Activated T-helper 2 cell treated with anti-CD3 and anti-CD28 coated beads, Interferon-gamma antibody, Interleukin-2, Interleukin-4, amounts not matched to agents 10 μg/mL and 5 μg/mL and 100 μg/mL, durations not matched to agents 14 hours and 24 hours and 36 hours (primary cell): ENCODE measurements around the gene HIVEP3. TPM values are rescaled to one million over a fixed set of nuclear protein-coding genes. Genes with fewer than 3 reads are reported as not detected.
A peak's percentile ranks its signal among the peaks of the same experiment; 100 is the strongest.

Experiments
- DNase-seq: peaks from one replicate; pipeline ENCODE4 v3.0.0; 2021; ENCODE audit warnings: low spot score
- H3K27ac Mint-ChIP-seq: one replicate; pipeline ENCODE4 v1.8.0; 2021; ENCODE audit warnings: mixed read lengths
- H3K27me3 Mint-ChIP-seq: one replicate; pipeline ENCODE4 v1.8.0; 2021; ENCODE audit warnings: low read depth, mixed read lengths
- H3K36me3 Mint-ChIP-seq: one replicate; pipeline ENCODE4 v1.8.0; 2021; ENCODE audit warnings: low read depth, mixed read lengths
- H3K4me1 Mint-ChIP-seq: one replicate; pipeline ENCODE4 v1.8.0; 2021; ENCODE audit warnings: low read depth, mixed read lengths
- H3K4me3 Mint-ChIP-seq: one replicate; pipeline ENCODE4 v1.8.0; 2021; ENCODE audit warnings: low read depth, mild to moderate bottlenecking, moderate library complexity, mixed read lengths
- H3K9me3 Mint-ChIP-seq: one replicate; pipeline ENCODE4 v1.8.0; 2021; ENCODE audit warnings: mixed read lengths
- intact Hi-C: fragments of 100-400 bp; cut with micrococcal nuclease; formaldehyde crosslinking; loops from one replicate; pipeline ENCODE4 v1.15.1; 2023
- total RNA-seq: library from RNA; stranded (reverse); gene quantifications from 2 replicates; pipeline ENCODE4 v1.2.3, GENCODE V29; 2022

HIVEP3 gene
- total RNA-seq, 1 donor from 2014 or later: 33.7 TPM

DNA sequence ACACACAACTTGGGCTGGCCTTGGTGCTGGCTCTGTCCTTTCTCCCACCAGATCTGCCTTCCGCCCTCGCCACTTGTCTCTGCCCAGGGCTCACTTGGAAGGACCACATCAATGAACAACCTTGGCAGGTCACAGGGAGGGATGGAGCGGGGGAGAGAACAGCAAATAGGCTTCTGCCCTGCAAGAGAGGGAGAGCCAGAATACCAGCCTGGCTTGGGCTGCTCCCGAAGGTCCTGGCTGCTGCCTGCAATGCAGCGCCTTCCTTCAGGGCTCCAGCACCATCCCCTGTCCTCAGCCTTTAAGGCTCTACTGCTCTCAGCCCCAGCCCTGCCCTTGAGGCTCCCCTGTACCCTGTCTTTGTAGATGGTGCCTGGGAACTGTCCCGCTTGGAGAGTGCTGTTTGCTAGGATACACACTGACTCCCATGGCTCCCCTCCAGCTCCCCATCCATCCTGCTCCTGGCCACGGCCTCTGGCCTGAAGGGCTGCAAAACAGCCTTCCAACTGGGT lies 43.8 kb downstream of the HIVEP3 start:
- H3K9me3 Mint-ChIP-seq: no peaks in the 10 kb centered on the region
- H3K27me3 Mint-ChIP-seq: peaks cover 2% of the 10 kb centered on the region
- no peak overlapping the region for H3K27ac Mint-ChIP-seq
- H3K36me3 Mint-ChIP-seq: no peaks in the 10 kb centered on the region
- no peak overlapping the region for H3K4me3 Mint-ChIP-seq
- H3K4me1 Mint-ChIP-seq: peaks cover 22% of the 10 kb centered on the region
- DNase-seq: no peak
- intact Hi-C loops: no loop called here

GRCh38 chr1:41874151-41874719 lies 44.5 kb downstream of the HIVEP3 start:
- Mint-ChIP-seq H3K4me3 (no peak overlapping the region), H3K27me3 (peaks cover 2% of the 10 kb centered on the region), H3K36me3 (no peaks in the 10 kb centered on the region), H3K27ac (no peak overlapping the region), H3K9me3 (no peaks in the 10 kb centered on the region), H3K4me1 (peaks cover 24% of the 10 kb centered on the region)
- intact Hi-C loops: no loop called here
- no peak for DNase-seq

DNA sequence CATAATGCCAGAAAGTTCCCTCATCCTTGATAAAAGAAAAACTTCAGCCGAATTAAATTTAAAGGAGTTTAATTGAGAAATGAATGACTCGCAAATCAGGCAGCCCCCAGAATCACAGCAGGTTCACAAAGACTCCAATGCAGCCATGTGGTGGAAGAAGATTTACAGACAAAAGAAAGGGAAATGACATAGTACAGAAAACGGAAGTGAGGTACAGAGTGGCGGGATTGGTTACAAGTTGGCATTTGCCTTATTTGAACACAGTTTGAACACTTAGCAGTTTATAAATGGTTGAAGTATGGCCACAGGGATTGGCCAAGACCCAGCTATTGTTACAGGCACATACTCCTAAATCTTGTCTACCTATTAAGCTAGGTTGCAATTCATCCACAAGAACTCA lies 46.6 kb downstream of the HIVEP3 start:
- H3K27ac Mint-ChIP-seq: no peak overlapping the region
- no peaks in the 10 kb centered on the region for H3K27me3 Mint-ChIP-seq
- DNase-seq: no peak
- H3K4me3 Mint-ChIP-seq: no peak overlapping the region
- intact Hi-C loops: no loop called here
- H3K4me1 Mint-ChIP-seq: peaks cover 39% of the 10 kb centered on the region
- H3K36me3 Mint-ChIP-seq: no peaks in the 10 kb centered on the region
- H3K9me3 Mint-ChIP-seq: no peaks in the 10 kb centered on the region

DNA sequence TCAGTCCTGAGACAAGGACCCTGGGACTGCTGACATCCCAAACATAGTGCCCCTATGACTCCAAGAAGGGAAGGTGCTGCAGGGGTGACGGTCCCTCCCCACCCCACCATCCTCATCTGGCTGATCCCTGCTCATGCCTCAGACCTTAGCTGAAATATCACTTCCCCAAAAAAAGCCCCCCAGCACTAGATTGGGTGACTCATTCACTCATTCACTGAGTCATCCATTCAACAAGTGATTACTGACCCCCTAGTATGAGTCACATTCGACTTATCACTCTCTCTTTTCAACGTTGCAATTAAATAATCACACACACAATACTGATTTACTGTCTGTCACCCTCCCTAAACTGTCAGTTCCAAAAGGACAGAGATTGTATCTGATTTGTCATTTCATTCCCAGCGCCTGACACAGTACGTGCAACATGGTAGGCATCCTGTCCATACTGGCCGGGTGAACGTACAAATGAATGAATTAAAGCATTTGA lies 48.6 kb downstream of the HIVEP3 start:
- intact Hi-C loops: no loop called here
- H3K36me3 Mint-ChIP-seq: no peaks in the 10 kb centered on the region
- H3K27ac Mint-ChIP-seq: no peak overlapping the region
- peaks cover 33% of the 10 kb centered on the region for H3K4me1 Mint-ChIP-seq
- no peak for DNase-seq
- H3K9me3 Mint-ChIP-seq: no peaks in the 10 kb centered on the region
- H3K4me3 Mint-ChIP-seq: no peak overlapping the region
- H3K27me3 Mint-ChIP-seq: no peaks in the 10 kb centered on the region

DNA sequence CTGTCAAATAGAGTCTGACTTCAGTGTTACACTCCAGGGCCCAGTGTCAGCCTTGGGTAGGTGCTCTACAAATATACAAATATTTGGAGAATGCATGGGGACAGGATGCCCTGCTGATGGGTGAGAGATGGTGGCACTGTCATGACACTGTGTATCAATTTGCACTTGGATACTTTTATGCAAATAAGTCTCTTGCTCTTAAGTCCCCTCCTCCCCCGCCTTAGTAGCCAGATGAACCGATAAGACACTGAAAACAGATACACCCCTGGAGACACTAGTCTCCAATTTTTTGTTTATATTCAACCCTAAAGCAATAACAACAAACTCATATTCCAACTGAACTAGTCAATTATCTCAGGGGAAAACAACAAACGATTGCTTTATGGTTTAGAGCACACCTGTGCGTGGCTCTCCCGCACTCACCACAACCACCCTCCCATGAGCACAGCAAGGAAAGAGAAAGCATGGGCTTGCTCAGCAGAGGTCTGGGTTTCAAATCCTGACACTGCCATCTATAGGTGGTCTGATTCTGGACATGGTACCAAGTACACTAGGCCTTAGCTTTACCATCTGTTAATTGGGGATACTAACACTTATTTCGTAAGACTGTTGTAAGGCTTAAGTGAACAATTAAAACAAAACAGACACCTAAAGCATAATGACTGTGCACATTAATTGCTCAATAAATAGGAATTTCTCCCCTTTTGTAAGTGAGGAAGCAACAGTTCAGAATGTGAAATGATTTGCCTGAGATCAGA lies 50.3 kb downstream of the HIVEP3 start:
- no peaks in the 10 kb centered on the region for H3K27me3 Mint-ChIP-seq
- H3K4me1 Mint-ChIP-seq: peaks cover 34% of the 10 kb centered on the region
- DNase-seq: peak; percentile 28
- H3K4me3 Mint-ChIP-seq: no peak overlapping the region
- H3K27ac Mint-ChIP-seq: peak overlapping the region; percentile 54
- H3K9me3 Mint-ChIP-seq: no peaks in the 10 kb centered on the region
- intact Hi-C loops: no loop called here
- no peaks in the 10 kb centered on the region for H3K36me3 Mint-ChIP-seq

DNA sequence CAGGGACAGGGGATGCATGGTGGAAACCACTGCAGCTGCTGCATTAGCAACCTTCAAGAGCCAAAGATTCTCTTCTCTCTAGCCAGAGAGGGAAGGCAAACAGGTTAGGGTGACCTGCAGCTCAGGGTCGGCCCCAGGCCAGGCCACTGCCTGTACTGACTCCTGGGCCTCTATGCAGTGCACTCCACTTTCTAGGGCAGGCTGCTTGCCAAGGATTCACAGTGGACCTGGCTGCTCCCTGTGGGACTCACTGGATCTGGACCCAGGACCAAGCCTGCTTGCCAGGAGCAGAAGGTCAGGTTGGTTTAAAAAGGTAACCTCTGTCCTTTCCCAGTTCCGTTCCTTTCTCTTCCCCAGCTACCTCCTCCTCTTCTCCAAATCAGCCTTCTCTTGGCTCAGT lies 52.4 kb downstream of the HIVEP3 start:
- peaks cover 56% of the 10 kb centered on the region for H3K4me1 Mint-ChIP-seq

DNA sequence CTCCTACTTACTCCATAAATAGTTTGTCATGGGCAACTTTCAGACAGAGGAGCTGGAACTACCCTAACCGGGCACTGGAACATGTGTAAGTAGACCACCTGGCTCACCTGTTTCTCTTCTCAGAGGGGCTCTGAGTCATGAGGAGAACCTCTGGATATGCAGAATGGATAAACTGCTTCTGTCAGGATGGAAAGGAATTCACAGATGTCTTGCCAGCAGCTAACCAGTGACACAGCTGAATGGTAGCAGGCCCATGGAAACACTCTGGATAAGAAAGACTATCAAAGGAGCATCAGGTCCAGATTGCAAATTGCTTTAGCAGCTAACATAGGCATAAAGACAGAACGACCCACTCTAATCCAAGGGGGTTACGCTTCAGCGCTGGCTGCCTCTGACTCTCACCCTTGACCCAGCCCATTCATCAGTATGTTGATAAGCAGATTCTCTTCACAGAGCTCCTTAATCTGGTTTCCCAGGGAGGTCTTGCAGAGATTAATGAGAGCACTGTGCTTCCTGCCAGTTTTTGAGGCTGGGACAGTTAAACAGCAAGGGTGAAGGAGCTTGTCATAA lies 54.2 kb downstream of the HIVEP3 start:
- H3K27me3 Mint-ChIP-seq: no peaks in the 10 kb centered on the region
- no peak overlapping the region for H3K4me3 Mint-ChIP-seq
- intact Hi-C loops: loop anchor here (5.0 kb wide), 1 partner anchor 192 kb away; no protein-coding TSS in a partner anchor
- H3K27ac Mint-ChIP-seq: peak overlapping the region; percentile 19
- no peaks in the 10 kb centered on the region for H3K9me3 Mint-ChIP-seq
- H3K4me1 Mint-ChIP-seq: peaks cover 54% of the 10 kb centered on the region
- no peaks in the 10 kb centered on the region for H3K36me3 Mint-ChIP-seq
- no peak for DNase-seq

More for the DNA sequence above, 52.4 kb downstream of the HIVEP3 start:
- DNase-seq: no peak
- intact Hi-C loops: no loop called here
- no peaks in the 10 kb centered on the region for H3K27me3 Mint-ChIP-seq
- no peaks in the 10 kb centered on the region for H3K9me3 Mint-ChIP-seq
- no peak overlapping the region for H3K27ac Mint-ChIP-seq
- H3K36me3 Mint-ChIP-seq: no peaks in the 10 kb centered on the region
- H3K4me3 Mint-ChIP-seq: no peak overlapping the region

DNA sequence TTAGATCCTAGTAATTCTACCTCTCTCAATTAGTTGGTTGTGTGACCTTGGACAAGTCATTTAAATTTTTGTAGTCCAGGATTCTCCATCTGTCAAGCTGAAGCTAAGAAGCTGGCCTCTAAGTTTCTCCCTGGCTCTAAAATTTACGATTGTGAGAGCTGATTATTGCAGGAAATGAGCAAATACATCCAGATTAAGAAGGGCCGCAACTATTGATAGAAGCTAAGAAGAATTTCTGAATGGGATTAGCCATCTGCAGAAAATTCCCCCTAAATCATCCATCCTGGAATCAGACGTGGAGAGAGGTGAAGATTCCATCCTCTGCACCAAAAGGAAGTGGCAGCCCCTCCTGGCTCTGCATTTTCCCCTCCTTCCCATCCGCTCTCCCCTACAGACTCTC lies 55.0 kb downstream of the HIVEP3 start:
- H3K4me1 Mint-ChIP-seq: peaks cover 48% of the 10 kb centered on the region
- H3K27ac Mint-ChIP-seq: no peak overlapping the region
- no peaks in the 10 kb centered on the region for H3K36me3 Mint-ChIP-seq
- H3K27me3 Mint-ChIP-seq: no peaks in the 10 kb centered on the region
- no peaks in the 10 kb centered on the region for H3K9me3 Mint-ChIP-seq
- no peak for DNase-seq
- intact Hi-C loops: loop anchor here (2.0 to 5.0 kb wide), 7 partner anchors 35 to 289 kb away; no protein-coding TSS in a partner anchor
- no peak overlapping the region for H3K4me3 Mint-ChIP-seq

- intact Hi-C loops: loop anchor here (1.0 to 5.0 kb wide), 9 partner anchors 36 to 288 kb away; no protein-coding TSS in a partner anchor
- H3K4me3 Mint-ChIP-seq: no peak overlapping the region
- DNase-seq: peak; percentile 43
- H3K27me3 Mint-ChIP-seq: no peaks in the 10 kb centered on the region
- peak overlapping the region; percentile 87 for H3K27ac Mint-ChIP-seq
- no peaks in the 10 kb centered on the region for H3K36me3 Mint-ChIP-seq
- no peaks in the 10 kb centered on the region for H3K9me3 Mint-ChIP-seq
- H3K4me1 Mint-ChIP-seq: peaks cover 37% of the 10 kb centered on the region
Observed at GRCh38 chr1:41862384-41863221, 56.1 kb downstream of the HIVEP3 start.

DNA sequence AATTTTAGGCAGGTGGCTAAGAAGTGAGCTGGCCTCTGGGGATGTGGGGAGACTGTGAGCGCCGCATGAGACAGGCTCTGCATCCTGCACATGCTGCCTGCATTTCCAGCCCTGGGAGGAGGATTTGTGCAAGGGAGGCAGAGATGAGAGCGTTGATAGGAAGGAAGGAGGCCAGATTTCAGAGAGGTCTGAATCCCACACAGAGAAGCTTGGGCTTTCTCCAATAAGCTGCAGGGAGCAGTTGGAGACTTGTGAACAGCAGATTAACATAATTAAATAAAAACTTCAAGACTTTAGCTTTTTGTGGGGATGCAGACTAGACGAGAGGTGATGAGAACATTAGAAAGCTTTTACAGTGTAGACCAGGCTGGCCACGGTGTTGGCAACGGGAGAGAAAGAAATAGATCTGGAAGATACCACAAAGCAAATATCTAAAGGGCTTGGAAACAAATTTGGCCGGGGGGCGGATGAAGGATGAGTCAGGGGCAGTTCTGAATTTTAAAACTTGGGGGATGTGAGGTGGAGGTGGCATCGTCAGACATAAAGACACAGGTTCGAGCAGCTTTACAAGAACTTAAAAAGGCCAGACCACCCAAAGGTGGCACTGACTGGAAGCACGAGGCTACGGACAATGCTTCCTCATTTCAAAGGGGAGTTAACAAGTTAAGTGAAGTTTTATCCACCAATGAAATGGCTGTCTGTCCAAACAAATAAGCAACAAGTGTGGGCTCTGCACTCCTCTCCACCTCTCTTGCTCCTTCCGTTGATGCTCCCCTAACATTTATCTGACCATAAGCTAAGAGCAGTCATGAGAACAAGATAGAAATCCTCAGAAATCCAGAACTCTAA lies 57.0 kb downstream of the HIVEP3 start:
- Mint-ChIP-seq H3K27me3 (no peaks in the 10 kb centered on the region), H3K9me3 (no peaks in the 10 kb centered on the region), H3K36me3 (no peaks in the 10 kb centered on the region), H3K4me1 (peaks cover 37% of the 10 kb centered on the region), H3K27ac (peak overlapping the region; percentile 87), H3K4me3 (peak overlapping the region; percentile 23)
- intact Hi-C loops: loop anchor here (1.0 to 5.0 kb wide), 9 partner anchors 37 to 287 kb away; no protein-coding TSS in a partner anchor
- no peak for DNase-seq

DNA sequence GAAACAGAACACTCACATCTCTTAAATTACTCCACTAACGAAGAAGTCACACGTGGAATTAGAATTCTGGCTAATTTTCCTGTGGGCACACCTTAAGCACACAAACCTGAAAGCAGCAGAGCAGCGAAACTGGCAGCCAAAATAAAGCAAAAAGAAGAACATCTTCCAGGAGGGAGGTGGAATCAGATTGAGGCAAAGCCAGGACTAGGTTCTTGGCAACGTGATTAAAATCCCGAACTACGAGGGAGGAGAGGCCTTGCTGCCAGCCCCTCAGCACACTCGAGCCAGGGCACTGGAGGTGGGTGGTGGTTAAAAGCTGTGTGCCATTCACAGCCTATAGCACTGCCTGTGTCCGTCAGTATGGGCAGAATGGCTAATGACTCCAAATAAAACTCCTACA lies 58.0 kb downstream of the HIVEP3 start:
- Mint-ChIP-seq H3K36me3 (no peaks in the 10 kb centered on the region), H3K4me1 (peaks cover 37% of the 10 kb centered on the region), H3K9me3 (no peaks in the 10 kb centered on the region), H3K27me3 (no peaks in the 10 kb centered on the region), H3K4me3 (no peak overlapping the region), H3K27ac (no peak overlapping the region)
- DNase-seq: no peak
- intact Hi-C loops: loop anchor here (5.0 kb wide), 1 partner anchor 188 kb away; no protein-coding TSS in a partner anchor
